Ramos (cell line): ENCODE measurements around the gene UNC93B1.
"Not testable (repeated sequence)": the region's sequence is repeated elsewhere in the genome, so short reads cannot be mapped to it uniquely, and the experiment has no call there.

Experiments used
- in situ Hi-C: fragments of 300-500 bp; cut with MboI; formaldehyde crosslinking; loops from one replicate; pipeline ENCODE4 v1.14.3; 2022; ENCODE audit warnings: low sequenced_read_pairs; ENCODE audit not compliant: unreplicated experiment

The UNC93B1 gene

DNA sequence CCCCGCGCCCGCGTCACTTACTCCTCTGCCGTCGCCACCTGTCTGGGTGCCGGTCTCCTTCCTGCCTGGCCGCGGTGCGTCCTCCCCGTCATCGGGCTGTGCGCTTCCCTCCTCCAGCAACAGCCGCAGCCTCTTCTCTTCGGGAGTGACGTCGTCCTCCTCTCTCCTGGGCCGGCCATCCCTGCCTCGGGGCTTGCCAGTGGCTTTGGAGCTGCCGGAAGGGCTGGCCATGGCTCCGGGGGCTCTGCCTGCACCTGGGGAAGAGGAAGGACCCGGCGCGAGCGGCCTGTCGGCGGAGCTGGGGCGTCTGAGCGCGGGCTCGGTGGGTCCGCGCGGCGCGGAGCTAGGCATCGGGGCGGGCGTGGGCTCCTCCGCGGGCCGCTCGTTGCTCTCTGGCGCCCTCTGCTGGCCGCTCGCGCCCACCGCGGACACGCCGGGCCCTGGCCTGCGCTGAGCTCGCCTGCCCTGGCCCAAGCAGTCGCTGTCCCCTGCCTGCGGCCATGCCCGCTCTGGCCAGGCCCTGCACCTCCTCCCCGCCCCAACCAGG lies 48.4 kb downstream of the UNC93B1 start:
- in situ Hi-C loops: loop anchor here (25.0 kb wide), 1 partner anchor 93 kb away; no protein-coding TSS in a partner anchor

- in situ Hi-C loops: loop anchor here (25.0 kb wide), 1 partner anchor 93 kb away; no protein-coding TSS in a partner anchor
These were observed 48.9 kb downstream of the UNC93B1 start for GRCh38 chr11:67954971-67955370.

- in situ Hi-C loops: loop anchor here (25.0 kb wide), 1 partner anchor 92 kb away; no protein-coding TSS in a partner anchor
These were observed 49.6 kb downstream of the UNC93B1 start for GRCh38 chr11:67954251-67954650.

GRCh38 chr11:67950705-67951104 lies 53.2 kb downstream of the UNC93B1 start:
- in situ Hi-C loops: loop anchor here (25.0 kb wide), 1 partner anchor 88 kb away; no protein-coding TSS in a partner anchor

DNA sequence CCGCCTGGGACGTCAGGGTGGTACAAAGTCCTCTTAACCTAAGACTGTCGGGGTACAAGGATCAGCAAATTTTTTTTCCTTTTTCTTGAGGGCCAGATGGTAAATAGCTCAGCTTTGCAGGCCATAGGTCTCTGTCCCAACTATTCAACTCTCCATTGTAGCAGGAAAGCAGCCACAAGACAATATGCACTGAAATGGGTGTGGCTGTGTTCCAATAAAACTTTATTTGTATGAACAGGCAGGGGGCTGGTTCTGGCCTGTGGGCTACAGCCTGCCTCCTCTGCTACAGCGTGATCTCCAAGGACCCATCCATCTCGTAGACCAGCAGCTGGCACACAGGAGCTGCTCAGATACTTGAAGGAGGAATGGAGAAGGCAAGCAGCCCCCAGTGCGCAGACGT lies 56.1 kb downstream of the UNC93B1 start:
- in situ Hi-C loops: not testable (repeated sequence)

DNA sequence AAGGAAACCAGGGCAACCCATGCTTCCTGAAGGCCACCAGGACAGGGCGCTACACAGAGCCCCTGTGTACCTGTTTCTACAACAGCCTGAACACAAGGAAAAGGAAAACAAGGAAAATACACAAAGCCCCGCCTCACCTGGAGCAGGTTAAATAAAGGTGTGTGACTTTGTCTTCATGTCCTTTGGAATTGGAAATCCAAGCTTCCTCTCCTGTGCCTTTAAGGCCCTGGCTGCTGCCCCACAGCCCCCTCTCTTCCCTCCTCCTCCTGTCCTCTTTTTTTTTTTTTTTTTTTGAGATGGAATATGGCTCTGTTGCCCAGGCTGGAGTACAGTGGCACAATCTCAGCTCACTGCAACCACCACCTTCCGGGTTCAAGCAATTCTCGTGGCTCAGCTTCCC lies 57.5 kb downstream of the UNC93B1 start:
- in situ Hi-C loops: not testable (repeated sequence)

DNA sequence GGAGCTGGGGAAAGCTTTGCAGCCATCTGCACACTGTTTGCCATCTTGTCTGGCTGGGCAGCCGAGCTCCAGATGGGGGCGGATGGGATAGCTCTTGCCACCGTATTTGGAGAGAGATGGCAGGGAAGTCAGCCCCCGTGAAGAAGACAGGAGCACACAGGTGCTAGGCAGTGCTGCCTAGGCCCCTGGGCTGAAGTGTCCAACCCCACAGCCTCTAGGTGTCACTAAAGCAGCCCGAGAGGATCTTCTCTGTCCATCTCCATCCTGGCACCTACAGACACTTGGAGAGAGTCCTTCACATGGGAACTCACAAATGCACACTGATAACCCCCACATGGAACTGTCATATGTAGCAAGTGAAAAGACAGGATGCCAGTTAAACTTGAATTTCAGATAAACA lies 60.5 kb downstream of the UNC93B1 start:
- in situ Hi-C loops: not testable (repeated sequence)
